ENCODE results near the gene EIF3I.

- TF ChIP-seq FOXP2 (optimal IDR thresholded peaks at IDR 0.05; ENCODE audit: borderline replicate concordance, extremely low read depth, extremely low read length, insufficient read depth) (no peak), TAF1 (IDR thresholded peaks at IDR 0.05; ENCODE audit: borderline replicate concordance, insufficient read depth, low read length) (no peak), REST (IDR thresholded peaks at IDR 0.05; ENCODE audit: insufficient read depth in 1 of 2, low read depth in 2 of 2, low read length in 2 of 2) (no peak), POLR2AphosphoS5 (IDR thresholded peaks at IDR 0.05; ENCODE audit: low read depth, low read length) (no peak)
Observed at GRCh38 chr1:32266921-32267591, 44.8 kb downstream of the EIF3I start.

Data from PFSK-1 (cell line).